Mucosa of stomach (tissue), 1 donor: ENCODE results near the gene VAMP1.

ENCODE experiments used
- H3K27me3 ChIP-seq: one replicate; pipeline ENCODE4 v1.7.0; 2013; ENCODE audit warnings: mild to moderate bottlenecking, low read length; ENCODE audit not compliant: control insufficient read depth, insufficient read depth
- H3K36me3 ChIP-seq: one replicate; pipeline ENCODE4 v1.7.0; 2013; ENCODE audit warnings: low read length; ENCODE audit not compliant: control insufficient read depth, insufficient read depth
- H3K4me1 ChIP-seq: one replicate; pipeline ENCODE4 v1.7.0; 2013; ENCODE audit warnings: mild to moderate bottlenecking, low read length; ENCODE audit not compliant: control insufficient read depth, insufficient read depth
- H3K4me3 ChIP-seq: one replicate; pipeline ENCODE4 v1.7.0; 2013; ENCODE audit warnings: low read length
- H3K9ac ChIP-seq: one replicate; pipeline ENCODE4 v1.7.0; 2013; ENCODE audit warnings: mild to moderate bottlenecking, low read length, moderate library complexity
- H3K9me3 ChIP-seq: one replicate; pipeline ENCODE4 v1.7.0; 2013; ENCODE audit warnings: mild to moderate bottlenecking, low read length, moderate library complexity; ENCODE audit not compliant: control insufficient read depth
- donor health status: Pancreatic carcinoma.

VAMP1 gene

GRCh38 chr12:6457220-6457945 is 13.1 kb downstream of the VAMP1 start:
- H3K9ac ChIP-seq, result no peak overlapping the region
- H3K36me3 ChIP-seq, result peaks cover 38% of the 10 kb centered on the region
- H3K4me1 ChIP-seq, result peaks cover 19% of the 10 kb centered on the region
- no peaks in the 10 kb centered on the region for H3K9me3 ChIP-seq
- H3K27me3 ChIP-seq, result no peaks in the 10 kb centered on the region
- H3K4me3 ChIP-seq, result no peak overlapping the region

GRCh38 chr12:6452944-6453630 is 17.4 kb downstream of the VAMP1 start:
- Histone ChIP-seq H3K9me3 (no peaks in the 10 kb centered on the region), H3K9ac (peak overlapping the region; percentile 95), H3K36me3 (peaks cover 14% of the 10 kb centered on the region), H3K27me3 (no peaks in the 10 kb centered on the region), H3K4me3 (peak overlapping the region; percentile 80), H3K4me1 (peaks cover 22% of the 10 kb centered on the region)

GRCh38 chr12:6452245-6452943 is 18.1 kb downstream of the VAMP1 start:
- H3K4me3 ChIP-seq, result peak overlapping the region; percentile 80
- no peaks in the 10 kb centered on the region for H3K9me3 ChIP-seq
- peak overlapping the region; percentile 95 for H3K9ac ChIP-seq
- H3K27me3 ChIP-seq, result no peaks in the 10 kb centered on the region
- H3K36me3 ChIP-seq, result peaks cover 8% of the 10 kb centered on the region
- peaks cover 22% of the 10 kb centered on the region for H3K4me1 ChIP-seq

- H3K4me3 ChIP-seq, result peak within 1 kb of the TSS; percentile 80
- H3K36me3 ChIP-seq, result peaks cover 7% of the 10 kb centered on the region
- peak within 1 kb of the TSS; percentile 95 for H3K9ac ChIP-seq
- H3K27me3 ChIP-seq, result no peaks in the 10 kb centered on the region
- no peaks in the 10 kb centered on the region for H3K9me3 ChIP-seq
- H3K4me1 ChIP-seq, result peaks cover 22% of the 10 kb centered on the region
These were observed 18.9 kb downstream of the VAMP1 start, which contains the start of gene TAPBPL for GRCh38 chr12:6451348-6452244. TSS of gene TAPBPL (plus strand) at chr12:6452042. CDS start at chr12:6452249, 207 bp downstream.

- H3K4me1 ChIP-seq, result peaks cover 22% of the 10 kb centered on the region
- H3K27me3 ChIP-seq, result no peaks in the 10 kb centered on the region
- H3K36me3 ChIP-seq, result peaks cover 7% of the 10 kb centered on the region
- peak overlapping the region; percentile 80 for H3K4me3 ChIP-seq
- H3K9me3 ChIP-seq, result no peaks in the 10 kb centered on the region
- H3K9ac ChIP-seq, result peak overlapping the region; percentile 95
These were observed 19.6 kb downstream of the VAMP1 start for GRCh38 chr12:6450869-6451347.

- Histone ChIP-seq H3K27me3 (no peaks in the 10 kb centered on the region), H3K9me3 (no peaks in the 10 kb centered on the region), H3K9ac (peak overlapping the region; percentile 95), H3K4me1 (peaks cover 22% of the 10 kb centered on the region), H3K4me3 (peak overlapping the region; percentile 80), H3K36me3 (peaks cover 7% of the 10 kb centered on the region)
These were observed 20.2 kb downstream of the VAMP1 start for GRCh38 chr12:6450091-6450868.

- Histone ChIP-seq H3K27me3 (no peaks in the 10 kb centered on the region), H3K4me1 (peaks cover under 1% of the 10 kb centered on the region), H3K9ac (no peak within 1 kb of the TSS), H3K9me3 (no peaks in the 10 kb centered on the region), H3K36me3 (no peaks in the 10 kb centered on the region), H3K4me3 (no peak within 1 kb of the TSS)
These were observed 25.5 kb downstream of the VAMP1 start, which contains the start of gene CD27 for GRCh38 chr12:6444704-6445688. TSS of gene CD27 (plus strand) at chr12:6444955. CDS start at chr12:6445096, 141 bp downstream.

GRCh38 chr12:6444031-6444430 is 26.4 kb downstream of the VAMP1 start:
- H3K4me1 ChIP-seq, result no peaks in the 10 kb centered on the region
- H3K9ac ChIP-seq, result no peak overlapping the region
- H3K36me3 ChIP-seq, result no peaks in the 10 kb centered on the region
- H3K27me3 ChIP-seq, result no peaks in the 10 kb centered on the region
- no peak overlapping the region for H3K4me3 ChIP-seq
- no peaks in the 10 kb centered on the region for H3K9me3 ChIP-seq

- Histone ChIP-seq H3K4me1 (no peaks in the 10 kb centered on the region), H3K36me3 (no peaks in the 10 kb centered on the region), H3K9me3 (no peaks in the 10 kb centered on the region), H3K4me3 (no peak overlapping the region), H3K9ac (no peak overlapping the region), H3K27me3 (no peaks in the 10 kb centered on the region)
These were observed 27.0 kb downstream of the VAMP1 start for GRCh38 chr12:6443361-6443983.

GRCh38 chr12:6442836-6443235 is 27.6 kb downstream of the VAMP1 start:
- Histone ChIP-seq H3K9ac (no peak overlapping the region), H3K4me3 (no peak overlapping the region), H3K4me1 (no peaks in the 10 kb centered on the region), H3K9me3 (no peaks in the 10 kb centered on the region), H3K36me3 (no peaks in the 10 kb centered on the region), H3K27me3 (no peaks in the 10 kb centered on the region)
